ENCODE measurements around the gene DENND6A.
"Not testable (repeated sequence)": the region's sequence is repeated elsewhere in the genome, so short reads cannot be mapped to it uniquely, and the experiment has no call there.

The DENND6A gene, protein sequence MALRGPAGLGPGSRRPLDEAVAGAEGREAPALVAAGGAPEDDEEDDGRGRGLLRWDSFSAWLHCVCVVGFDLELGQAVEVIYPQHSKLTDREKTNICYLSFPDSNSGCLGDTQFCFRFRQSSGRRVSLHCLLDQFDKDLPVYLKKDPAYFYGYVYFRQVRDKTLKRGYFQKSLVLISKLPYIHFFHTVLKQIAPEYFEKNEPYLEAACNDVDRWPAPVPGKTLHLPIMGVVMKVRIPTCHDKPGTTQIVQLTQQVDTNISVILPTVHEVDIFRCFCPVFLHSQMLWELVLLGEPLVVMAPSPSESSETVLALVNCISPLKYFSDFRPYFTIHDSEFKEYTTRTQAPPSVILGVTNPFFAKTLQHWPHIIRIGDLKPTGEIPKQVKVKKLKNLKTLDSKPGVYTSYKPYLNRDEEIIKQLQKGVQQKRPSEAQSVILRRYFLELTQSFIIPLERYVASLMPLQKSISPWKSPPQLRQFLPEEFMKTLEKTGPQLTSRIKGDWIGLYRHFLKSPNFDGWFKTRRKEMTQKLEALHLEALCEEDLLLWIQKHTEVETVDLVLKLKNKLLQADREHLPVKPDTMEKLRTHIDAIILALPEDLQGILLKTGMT

GRCh38 chr3:57692396-57693147 lies at the start of gene DENND6A:
TSS of gene DENND6A (minus strand) at chr3:57693077. CDS start at chr3:57693018, 59 bp downstream.
- DNase-seq, result peak; percentile 96

- DNase-seq, result no peak
Observed at GRCh38 chr3:57740027-57740426, 47.1 kb upstream of the DENND6A start.

GRCh38 chr3:57738391-57738790 lies 45.5 kb upstream of the DENND6A start:
- no peak for DNase-seq

DNA sequence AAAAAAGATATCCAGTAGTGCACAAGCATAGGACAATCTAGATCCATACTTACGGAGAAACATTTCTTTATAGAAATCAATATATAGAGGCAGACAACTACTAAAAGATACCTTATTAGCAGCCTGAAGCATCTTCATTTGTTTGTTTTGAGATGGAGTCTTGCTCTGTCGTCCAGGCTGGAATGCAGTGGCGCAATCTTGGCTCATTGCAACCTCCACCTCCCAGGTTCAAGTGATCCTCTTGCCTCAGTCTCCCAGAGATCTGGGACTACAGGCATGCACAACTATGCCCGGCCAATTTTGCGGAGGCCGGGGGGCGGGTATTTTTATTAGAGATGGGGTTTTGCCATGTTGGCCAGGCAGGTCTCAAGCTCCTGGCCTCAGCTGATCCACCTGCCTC lies 45.0 kb upstream of the DENND6A start:
- no peak for DNase-seq

DNA sequence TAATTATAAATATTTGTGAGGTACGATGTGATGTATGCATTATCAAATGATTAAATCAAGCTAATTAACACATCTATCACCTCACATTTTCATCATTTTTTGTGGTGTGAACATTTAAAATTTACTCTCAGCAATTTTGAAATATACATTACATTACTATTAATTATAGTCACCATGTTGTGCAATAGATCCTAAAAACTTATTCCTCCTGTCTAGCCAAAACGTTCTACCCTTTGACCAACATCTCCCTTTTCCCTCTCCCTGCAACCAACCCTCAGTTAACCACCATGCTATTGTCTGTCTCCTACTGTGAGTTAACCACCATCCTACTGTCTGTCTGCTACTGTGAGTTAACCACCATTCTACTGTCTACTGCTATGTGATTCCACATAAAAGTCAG lies 42.5 kb upstream of the DENND6A start:
- no peak for DNase-seq

DNA sequence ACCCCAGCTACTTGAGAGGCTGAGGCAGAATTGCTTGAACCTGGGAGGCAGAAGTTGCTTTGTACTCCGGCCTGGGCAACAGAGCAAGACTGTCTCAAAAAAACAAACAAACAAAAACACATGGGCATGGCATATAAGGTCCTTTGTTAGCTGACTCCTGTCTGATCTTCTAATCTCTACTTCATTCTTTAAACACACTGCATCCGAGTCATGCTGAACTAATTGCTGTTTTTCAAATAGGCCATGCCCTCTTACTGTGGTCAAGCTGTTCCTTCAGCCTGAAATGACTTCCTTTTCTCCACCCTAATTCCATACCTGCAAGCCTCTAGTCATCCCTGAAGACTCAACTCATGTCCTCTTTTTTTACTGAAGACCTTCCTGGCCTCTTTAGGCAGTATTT lies 40.9 kb upstream of the DENND6A start:
- DNase-seq, result no peak

DNA sequence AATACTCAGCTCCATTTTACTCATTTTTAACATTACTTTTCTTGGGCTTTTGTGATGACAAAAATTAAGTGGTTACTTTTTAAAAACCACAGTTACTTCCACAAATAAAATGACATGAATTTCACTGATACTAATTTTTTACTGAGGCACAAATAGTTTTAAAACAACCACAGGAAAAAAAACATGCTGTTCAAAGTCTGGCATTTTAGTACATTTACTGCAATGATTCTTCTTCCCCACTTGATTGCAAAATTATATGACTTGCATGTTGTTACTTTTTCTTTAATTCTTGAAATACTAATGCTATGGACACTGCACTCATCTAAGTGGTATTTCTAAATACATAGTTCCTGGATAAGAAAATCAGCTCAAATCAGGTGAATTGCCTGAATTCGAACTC lies 38.4 kb upstream of the DENND6A start:
- DNase-seq, result no peak

DNA sequence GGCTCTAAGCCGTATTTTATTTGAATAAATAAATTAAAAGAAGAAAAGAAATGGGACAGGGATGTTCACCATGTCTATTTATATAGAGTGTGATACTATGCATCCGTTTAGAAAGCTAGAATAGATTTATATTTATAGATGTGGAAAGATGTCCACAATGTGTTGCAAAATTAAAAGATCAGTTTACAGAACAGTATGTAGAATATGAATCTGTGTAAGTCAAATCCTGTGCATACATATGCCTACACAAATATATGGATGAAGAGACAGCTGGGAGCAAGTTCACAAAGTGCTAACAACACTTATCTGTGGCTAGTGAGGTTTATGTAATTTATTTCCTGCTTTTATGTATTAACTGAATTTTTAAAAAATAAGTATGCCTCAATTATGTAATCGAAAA lies 37.8 kb upstream of the DENND6A start:
- DNase-seq, result no peak

GRCh38 chr3:57729334-57730045 lies 36.6 kb upstream of the DENND6A start:
- no peak for DNase-seq

DNA sequence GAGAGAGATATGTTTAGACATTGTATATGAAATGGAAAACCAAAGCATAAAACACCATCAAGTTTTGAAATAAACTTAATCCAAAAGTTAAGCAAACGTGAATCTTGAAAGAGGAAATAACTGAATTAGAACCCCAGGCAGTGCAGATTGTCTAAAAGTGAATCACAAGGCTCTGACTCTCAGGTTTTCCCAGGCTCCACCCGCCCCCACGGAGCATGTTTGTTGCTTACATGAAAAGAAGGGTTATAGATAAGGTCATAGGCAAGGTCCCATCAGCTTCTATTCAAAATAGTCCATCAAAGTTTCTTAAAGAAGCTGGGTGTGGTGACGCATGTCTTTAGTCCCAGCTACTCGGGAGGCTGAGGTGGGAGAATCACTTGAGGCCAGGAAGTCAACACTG lies 34.2 kb upstream of the DENND6A start:
- no peak for DNase-seq

GRCh38 chr3:57726397-57726796 lies 33.5 kb upstream of the DENND6A start:
- DNase-seq, result no peak

- no peak for DNase-seq
Observed at GRCh38 chr3:57718118-57718517, 25.2 kb upstream of the DENND6A start.

DNA sequence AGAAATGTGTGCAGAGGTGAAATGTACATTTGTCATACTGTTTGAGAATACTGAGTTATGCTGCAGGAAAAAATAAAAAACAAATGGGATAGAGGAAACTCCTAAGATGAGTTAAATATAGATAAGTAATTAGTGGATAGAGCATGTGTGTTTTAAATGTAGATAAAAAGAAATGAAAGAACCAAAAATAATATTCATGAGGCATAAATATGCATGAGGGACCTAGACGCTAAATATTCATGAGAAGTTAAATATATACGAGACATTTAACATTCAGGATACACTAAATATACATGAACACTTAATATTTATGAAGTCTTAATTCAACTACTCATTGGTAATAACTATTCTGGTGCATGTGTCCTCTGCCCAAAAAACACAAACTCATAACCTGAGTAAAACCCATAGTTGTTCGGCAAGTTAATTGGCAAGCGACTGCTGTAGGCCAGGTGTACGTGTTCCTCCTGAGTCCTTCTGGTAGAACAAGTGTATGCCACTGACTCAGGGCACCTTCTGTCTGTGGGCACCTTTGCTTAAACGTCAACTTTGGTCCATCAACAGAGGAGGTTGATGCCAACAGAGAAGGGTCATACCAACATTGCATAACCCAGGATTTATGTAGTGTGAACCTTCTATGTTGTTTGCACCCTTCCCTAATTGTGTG lies 24.5 kb upstream of the DENND6A start:
- no peak for DNase-seq

- no peak for DNase-seq
Observed at GRCh38 chr3:57715686-57716085, 22.8 kb upstream of the DENND6A start.

DNA sequence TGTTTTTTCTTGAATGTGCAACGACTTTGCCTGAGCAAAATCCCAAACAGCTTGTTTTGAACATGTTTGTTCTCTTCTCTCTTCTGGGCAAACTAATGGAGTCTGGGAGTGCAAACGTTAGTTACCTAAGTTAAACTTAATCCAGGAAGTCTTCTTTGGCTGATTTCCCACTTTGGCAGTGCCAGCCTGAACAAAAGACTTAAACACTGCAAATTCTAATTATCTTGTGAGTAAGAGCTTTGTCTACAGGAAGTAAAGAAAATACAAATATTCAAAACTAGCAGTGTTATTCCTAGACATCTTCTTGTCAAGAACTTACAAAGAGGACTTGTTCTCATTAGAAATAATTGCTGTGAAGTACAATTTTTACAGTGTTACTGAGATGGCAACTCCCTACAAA lies 16.7 kb upstream of the DENND6A start:
- DNase-seq, result no peak

- DNase-seq, result no peak
Observed at GRCh38 chr3:57709031-57709430, 16.2 kb upstream of the DENND6A start.

DNA sequence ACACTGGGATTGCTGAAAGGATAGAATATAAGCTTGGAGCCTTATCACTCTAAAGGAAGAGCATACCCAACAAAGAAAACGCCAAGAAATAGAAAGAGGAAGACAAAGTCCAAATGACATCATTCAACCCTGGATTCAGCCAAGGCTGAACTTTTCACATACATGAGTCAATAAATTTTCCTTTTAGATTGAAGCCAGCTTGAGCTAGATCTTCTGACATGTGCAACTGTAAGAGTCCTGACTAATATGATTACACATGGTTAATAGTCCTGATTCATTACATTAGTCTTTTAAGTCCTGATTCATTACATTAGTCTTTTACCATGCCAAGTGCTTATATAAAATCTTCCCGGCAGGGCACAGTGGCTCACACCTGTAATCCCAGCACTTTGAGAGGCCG lies 13.6 kb upstream of the DENND6A start:
- no peak for DNase-seq

DNA sequence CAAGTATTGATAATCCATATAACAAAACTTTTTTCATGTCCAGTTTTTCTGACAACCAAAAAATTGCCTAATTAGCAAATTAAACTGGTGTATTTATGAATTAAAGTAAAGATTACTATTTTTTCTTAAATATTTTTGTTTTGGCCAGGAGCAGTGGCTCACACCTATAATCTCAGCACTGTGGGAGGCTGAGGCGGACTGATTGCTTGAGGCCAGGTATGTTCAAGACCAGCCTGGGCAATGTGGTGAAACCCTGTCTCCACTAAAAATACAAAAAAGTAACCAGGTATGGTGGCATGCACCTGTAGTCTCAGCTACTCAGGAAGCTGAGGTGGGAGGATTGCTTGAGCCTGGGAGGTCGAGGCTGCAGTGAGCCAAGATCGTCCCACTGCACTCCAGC lies 12.5 kb upstream of the DENND6A start:
- not testable (repeated sequence) for DNase-seq

- DNase-seq, result no peak
Observed at GRCh38 chr3:57701781-57702180, 8.9 kb upstream of the DENND6A start.

DNA sequence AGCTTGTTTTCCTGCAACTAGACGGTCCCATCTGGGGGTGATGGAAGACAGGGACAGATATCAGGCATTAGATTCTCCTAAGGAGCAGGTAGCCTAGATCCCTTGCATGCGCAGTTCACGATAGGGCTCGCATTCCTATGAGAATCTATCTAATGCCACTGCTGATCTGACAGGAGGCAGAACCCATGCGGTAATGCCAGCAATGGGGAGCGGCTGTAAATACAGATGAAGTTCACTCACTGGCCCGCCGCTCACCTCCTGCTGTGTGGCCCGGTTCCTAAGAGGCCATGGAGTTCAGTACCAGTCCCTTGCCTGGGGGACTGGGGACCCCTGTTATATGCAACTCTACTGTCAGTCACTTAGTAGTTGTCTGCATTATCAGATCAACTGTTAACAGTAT lies 7.9 kb upstream of the DENND6A start:
- no peak for DNase-seq

DNA sequence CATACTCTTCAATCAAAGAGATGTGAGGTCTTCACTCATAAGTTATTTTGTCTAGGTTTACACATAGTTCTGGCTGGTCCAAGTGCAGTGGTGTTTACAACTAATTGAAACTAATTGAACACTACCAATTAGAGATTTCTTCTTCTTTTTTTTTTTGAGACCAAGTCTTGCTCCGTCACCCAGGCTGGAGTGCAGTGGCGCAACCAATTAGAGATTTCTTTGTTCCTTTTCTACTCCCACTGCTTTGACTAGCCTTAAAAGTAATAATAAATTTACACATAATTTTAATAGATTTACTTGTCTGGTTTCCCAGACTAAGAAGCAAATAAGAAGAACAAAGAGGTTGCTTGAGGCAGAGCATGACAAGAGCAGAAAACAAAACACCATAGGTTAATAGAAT lies 6.7 kb upstream of the DENND6A start:
- DNase-seq, result no peak

- no peak for DNase-seq
Observed at GRCh38 chr3:57696801-57697321, 4.0 kb upstream of the DENND6A start.

All from right forelimb (tissue), 1 donor.